Activated naive CD4-positive, alpha-beta T cell treated with Interleukin-2 at 50 U/mL for 16 hours (primary cell): ENCODE measurements around the gene WASL.

Experiments
- DNase-seq: peaks from one replicate; pipeline ENCODE4 v3.0.0-alpha.2; 2020

WASL gene

DNA sequence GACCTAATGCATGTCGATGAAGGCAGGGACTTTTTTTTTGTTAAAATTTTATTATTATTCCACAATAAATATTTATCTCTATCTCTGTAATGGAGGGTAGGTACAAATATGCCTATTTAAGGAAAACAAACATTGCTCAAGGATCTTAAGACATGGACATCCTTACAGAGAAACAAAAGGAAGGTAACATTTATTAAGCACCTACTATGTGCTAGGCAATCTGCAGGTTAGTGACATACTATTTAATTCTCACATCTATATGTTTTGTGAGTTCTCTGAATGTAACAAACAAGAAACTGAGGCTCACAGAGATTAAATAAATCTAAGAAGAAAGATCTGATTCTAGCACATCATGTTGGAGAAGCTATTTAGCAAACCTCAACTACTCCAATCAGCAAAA, 61.1 kb downstream of the WASL start:
- no peak for DNase-seq

DNA sequence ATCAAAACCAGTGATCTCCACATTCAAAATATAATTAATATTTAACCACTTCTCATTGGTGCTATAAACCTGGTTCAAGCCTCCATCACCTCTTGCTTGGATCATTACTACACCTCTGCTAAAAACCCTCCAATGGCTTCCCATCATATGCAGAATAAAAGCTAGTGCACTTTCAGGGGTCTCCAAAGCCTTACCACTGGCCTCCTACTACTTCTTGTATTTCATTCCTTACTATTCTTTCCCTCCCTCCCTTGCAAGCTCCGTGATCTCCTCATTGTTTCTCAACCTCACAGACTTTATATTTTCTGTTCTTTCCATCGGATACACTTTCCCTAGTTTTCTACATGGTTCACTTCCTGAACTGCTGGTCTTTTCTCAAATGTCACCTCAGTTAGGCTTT, 61.6 kb downstream of the WASL start:
- DNase-seq = no peak

DNA sequence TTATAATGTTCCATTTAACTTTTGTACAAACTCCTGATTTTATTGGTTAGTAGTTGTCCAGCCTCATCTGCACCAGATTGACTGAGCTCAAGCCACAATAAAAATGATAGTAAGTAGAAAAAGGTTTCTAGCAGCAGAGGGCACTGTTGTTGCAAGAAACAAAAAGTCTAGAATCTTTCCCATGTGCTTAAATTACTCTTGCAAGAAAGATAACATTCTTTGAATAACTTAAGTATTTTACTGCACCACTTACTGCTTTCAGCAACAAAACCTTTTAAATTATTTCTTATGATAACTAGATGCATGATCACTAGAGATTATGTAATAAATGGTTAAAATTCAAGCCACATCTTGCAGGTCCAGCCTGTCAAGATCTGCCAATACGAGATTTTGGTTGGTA, 66.1 kb downstream of the WASL start:
- no peak for DNase-seq

DNA sequence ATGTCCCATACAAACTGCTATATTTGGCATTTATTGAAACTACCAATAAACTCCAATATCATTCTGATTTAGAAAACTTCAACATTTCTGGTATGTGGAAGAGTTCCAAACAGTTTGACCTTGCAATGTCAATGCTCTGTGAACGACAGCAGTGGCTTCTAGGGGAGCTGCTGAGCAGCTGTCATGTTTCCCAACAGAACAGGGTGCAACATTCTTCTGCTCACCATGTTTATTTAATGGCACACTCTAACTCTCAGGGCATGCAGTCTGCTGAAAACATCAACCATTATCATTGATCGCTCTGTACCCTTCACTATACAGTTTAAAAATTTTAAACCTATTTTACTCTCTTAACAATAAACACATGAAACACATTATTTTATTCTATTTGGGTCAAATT, 67.2 kb downstream of the WASL start:
- DNase-seq = no peak

GRCh38 chr7:123680580-123680979, 68.2 kb downstream of the WASL start:
- no peak for DNase-seq

- DNase-seq = no peak
Measured at GRCh38 chr7:123679614-123680013, 69.2 kb downstream of the WASL start.

DNA sequence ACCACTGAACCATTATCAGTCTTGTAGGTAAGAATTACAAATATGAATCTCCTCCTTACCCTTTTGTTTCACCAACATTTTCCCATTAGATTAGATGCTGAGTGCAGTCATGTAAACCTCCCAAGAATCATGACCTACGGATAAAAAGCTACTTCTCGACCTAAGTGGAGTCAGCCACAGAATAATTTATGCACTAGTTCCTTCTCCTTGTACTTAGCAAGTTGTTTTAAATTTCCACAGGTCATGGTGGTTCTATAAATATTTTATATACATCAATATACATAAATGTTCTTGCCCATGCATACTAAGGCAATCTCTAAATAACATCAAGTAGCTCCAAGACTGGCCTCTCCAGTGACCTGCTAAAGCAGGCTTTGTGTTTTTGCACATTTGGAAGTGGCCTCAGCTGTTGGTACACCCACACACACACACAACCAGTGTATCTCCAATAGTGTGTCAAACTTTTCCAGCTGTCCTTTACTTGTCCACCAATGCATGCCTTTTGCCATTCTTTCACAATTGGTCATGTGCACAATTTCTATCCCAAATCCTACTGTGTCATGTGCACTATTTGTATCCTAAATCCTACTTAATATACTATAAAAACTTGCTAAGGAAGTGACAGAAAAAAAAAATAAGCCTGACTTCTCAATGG, 71.6 kb downstream of the WASL start:
- DNase-seq = no peak

- no peak for DNase-seq
Measured at GRCh38 chr7:123675181-123675473, 73.7 kb downstream of the WASL start.

DNA sequence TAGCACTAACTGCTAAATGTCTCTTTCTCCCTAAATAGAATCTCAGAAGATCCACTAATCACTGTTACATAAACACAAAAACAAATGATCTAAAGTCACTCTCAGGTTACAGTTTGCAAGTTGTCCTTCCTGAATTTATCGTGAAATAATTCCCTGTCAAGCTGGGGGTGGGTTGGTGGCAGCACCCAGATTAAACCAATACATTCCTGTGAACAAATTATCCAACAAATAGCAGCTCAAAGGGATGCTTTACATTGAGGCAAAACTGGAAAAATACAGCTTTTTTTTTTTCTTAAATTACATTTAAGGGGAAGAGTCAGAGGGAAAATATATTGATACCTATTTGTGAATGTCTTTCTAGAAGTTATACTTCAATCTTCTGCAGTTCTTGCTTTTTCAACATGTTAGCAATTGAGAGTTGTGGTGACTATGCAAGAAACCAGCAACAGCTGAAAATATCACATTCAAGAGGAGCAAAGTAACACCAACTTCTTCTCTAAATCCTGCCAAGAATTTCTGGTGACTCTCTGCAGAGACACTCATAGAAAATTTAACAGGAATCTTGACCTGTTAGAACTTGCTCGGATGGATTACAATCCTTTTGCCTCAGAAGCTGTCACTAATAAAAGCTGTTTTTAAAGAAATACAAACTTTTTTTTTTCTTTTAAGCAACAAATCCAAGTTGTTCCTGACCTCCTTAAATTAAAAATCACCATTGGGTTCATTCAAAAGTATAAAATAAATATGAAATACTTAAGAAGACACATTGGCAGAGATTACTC, 74.2 kb downstream of the WASL start:
- DNase-seq = no peak

DNA sequence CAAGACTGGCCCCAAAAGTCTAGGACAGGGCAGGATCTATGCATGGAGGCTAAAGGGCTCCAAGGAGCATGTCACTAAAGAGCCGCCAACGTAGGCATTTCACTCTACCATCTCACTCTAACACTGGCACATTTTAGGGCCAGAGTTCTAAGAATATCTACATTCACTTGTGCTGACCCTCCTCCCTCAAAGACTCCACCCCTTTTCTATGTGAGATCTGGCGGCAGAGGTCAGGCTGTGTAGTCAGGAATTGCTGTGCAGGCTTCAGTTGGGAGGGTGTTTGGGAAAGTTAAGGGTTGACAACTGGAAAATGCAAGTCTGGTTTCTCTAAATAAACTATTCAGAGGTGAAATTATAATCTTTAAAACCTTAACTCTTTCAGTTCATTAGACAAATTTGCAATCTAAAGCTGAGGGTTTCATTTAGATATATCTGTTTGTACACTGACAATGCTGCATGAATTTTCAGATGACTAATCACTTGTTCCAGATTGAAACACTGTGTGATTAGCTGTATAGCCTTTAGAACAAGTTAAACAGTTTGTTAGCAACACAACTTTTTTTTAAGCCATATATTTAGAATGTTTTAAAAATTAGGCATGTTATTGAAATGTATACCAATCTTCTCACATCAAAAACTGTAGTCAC, 74.9 kb downstream of the WASL start:
- no peak for DNase-seq

- DNase-seq = no peak
Measured at GRCh38 chr7:123673137-123673732, 75.6 kb downstream of the WASL start.

- no peak for DNase-seq
Measured at GRCh38 chr7:123669485-123669884, 79.3 kb downstream of the WASL start.

- DNase-seq = no peak
Measured at GRCh38 chr7:123666492-123666891, 82.3 kb downstream of the WASL start.

DNA sequence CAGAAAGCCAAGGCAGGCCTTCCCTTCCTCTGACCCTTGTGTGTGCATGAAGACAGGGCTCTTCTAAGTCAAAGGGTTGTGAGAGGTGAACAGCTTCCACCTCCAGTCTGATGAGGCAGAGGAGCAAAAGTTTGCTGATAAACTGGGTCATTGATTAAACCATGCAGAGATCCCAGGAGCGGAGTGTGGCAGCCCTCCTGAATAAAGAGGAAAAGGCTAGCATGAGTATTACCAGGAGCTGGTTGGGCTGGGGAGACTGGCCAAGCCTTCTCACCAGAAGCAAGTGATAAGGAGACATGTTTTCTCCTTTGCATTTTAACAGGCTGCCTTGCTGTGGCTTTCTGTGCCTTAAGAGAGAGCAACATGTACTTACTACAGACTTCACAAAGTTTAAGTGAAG, 82.9 kb downstream of the WASL start:
- DNase-seq = no peak

- DNase-seq = no peak
Measured at GRCh38 chr7:123665157-123665556, 83.6 kb downstream of the WASL start.

- no peak for DNase-seq
Measured at GRCh38 chr7:123663200-123663599, 85.6 kb downstream of the WASL start.

DNA sequence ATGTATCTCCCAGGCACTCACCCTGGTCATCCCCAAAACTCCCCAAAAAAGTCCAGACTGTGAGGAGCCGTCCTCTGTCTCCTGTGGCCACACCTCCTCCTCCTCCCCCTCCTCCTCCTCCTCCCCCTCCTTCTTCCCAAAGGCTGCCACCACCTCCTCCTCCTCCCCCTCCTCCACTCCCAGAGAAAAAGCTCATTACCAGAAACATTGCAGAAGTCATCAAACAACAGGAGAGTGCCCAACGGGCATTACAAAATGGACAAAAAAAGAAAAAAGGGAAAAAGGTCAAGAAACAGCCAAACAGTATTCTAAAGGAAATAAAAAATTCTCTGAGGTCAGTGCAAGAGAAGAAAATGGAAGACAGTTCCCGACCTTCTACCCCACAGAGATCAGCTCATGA, 86.0 kb downstream of the WASL start:
- no peak for DNase-seq

- no peak for DNase-seq
Measured at GRCh38 chr7:123662293-123662692, 86.5 kb downstream of the WASL start.

DNA sequence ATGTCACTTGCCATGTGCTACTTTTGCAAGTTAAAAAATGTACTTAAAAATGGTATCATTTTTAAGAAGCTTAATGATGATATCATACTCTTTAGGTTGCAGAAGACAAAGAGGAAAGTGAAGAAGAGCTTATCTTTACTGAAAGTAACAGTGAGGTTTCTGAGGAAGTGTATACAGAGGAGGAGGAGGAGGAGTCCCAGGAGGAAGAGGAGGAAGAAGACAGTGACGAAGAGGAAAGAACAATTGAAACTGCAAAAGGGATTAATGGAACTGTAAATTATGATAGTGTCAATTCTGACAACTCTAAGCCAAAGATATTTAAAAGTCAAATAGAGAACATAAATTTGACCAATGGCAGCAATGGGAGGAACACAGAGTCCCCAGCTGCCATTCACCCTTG, 87.0 kb downstream of the WASL start:
- no peak for DNase-seq

DNA sequence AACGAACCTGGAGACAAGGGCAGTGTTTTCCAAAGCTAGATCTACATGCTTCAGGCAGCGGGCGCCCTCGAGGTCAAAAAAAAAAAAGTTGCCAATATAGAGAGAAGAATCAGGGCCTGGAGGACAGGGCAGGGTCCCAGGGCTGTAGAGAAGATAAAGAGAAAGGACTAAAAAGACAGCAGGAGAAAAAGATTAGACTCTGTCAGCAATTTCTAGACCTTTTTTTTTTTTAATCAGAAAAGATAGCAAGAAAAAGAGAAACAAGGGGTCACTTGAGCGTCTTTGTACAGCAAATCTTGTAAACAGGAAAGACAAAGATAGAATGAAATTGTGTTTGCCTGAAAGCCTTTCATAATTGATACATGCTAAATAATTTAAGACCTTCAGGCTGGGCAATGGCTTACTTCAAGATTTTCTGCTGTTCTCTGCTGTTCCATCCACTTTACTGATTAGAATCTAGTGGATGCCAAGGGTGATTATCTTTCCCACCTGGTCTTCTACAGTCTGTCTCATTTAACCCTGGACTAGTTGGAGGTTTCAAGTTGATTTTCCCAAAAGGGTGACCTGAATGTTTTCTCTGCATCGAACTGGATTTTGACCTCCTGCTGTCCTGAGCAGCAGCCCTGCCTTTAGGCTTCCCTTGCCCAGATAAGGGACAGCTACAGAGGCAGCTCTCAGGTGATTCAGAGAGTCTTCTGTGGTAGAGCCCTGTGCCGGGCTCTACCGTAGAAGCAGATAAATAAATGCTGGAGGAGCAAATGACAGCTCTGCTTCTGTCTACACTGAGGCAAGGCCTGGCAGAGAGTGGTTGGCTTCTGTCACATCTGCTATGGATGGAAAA, 88.1 kb downstream of the WASL start:
- DNase-seq = no peak

GRCh38 chr7:123658023-123658422, 90.8 kb downstream of the WASL start:
- no peak for DNase-seq

DNA sequence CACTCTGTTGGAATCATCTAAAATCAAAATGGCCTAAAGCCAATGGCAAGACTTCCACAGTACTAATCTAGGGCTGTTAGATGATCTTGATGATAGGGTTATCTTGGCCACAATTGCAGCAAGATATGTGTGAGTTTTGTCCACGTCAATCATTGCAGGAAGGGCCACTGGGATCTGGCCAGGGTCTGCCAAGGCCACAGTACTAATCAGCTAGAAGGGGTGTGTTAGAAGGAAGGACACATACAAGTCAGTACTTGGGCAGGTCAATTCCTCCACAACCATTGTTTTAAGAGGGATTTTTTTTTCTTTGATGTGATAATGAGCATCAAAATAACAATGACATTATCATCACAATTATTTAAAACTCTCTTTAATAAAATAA, 91.5 kb downstream of the WASL start:
- DNase-seq = no peak
